Mucosa of rectum (tissue), 2 donors: Measurements from ENCODE around the gene ELOVL2.
"Not testable (repeated sequence)": the region's sequence is repeated elsewhere in the genome, so short reads cannot be mapped to it uniquely, and the experiment has no call there.

Experiments
- H3K27ac ChIP-seq, 2 donors: one replicate each; pipeline ENCODE4 v1.7.0; 2013; ENCODE audit warnings: inconsistent platforms in 2 of 2, low read depth in 2 of 2, low read length in 2 of 2
- H3K27me3 ChIP-seq, 2 donors: one replicate each; pipeline ENCODE4 v1.7.0; 2013; ENCODE audit warnings: low read length in 2 of 2; ENCODE audit not compliant: control insufficient read depth in 2 of 2, insufficient read depth in 2 of 2
- H3K36me3 ChIP-seq, 2 donors: one replicate each; pipeline ENCODE4 v1.7.0; 2013; ENCODE audit warnings: low read length in 2 of 2; ENCODE audit not compliant: control insufficient read depth in 2 of 2, insufficient read depth in 2 of 2
- H3K4me1 ChIP-seq, 2 donors: one replicate each; pipeline ENCODE4 v1.7.0; 2013; ENCODE audit warnings: low read length in 2 of 2, mild to moderate bottlenecking in 1 of 2; ENCODE audit not compliant: control insufficient read depth in 2 of 2, insufficient read depth in 2 of 2
- H3K4me3 ChIP-seq, 2 donors: one replicate each; pipeline ENCODE4 v1.7.0; 2013; ENCODE audit warnings: low read length in 2 of 2
- H3K9ac ChIP-seq, 2 donors: one replicate each; pipeline ENCODE4 v1.7.0; 2013; ENCODE audit warnings: low read length in 2 of 2, low read depth in 1 of 2, mild to moderate bottlenecking in 1 of 2
- H3K9me3 ChIP-seq, 2 donors: one replicate each; pipeline ENCODE4 v1.7.0; 2013; ENCODE audit warnings: low read length in 2 of 2; ENCODE audit not compliant: control insufficient read depth in 2 of 2
- donor health status: healthy.
- donor health status: Normal muscosa, but diverticular disease.

The ELOVL2 gene, protein sequence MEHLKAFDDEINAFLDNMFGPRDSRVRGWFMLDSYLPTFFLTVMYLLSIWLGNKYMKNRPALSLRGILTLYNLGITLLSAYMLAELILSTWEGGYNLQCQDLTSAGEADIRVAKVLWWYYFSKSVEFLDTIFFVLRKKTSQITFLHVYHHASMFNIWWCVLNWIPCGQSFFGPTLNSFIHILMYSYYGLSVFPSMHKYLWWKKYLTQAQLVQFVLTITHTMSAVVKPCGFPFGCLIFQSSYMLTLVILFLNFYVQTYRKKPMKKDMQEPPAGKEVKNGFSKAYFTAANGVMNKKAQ

DNA sequence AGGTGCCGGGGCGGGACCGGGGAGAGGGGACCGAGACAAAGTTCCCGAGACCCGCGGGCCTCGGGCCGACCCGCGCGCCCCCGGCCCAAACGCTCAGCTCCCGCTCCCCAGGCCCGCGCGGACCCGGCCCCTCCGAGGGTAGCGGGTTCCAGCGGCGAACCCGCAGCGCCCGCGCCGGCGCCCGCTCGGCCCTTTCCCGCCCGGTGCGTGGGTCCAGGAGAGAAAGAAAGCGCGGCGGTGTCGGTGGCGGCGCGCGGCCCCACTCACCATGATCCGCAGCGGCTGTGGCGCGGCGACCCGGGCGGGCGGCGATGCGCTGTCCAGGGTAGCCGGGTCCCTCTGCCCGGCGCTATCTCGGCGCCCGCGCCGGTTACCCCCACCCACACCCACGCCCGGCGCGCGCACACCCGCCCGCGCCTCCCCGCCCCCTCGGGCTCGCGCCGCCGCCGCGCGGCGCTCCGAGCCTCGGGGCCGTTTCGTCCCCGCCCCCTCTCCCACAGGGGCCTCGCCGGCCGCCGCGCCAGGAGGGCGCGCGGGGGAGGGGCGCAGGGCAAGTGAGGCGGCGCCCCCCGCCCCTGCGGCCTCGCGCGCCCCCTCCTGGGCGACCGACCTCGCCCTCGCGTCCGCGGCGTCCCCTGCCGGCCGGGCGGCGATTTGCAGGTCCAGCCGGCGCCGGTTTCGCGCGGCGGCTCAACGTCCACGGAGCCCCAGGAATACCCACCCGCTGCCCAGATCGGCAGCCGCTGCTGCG, at the start of gene ELOVL2:
Gene ELOVL2, minus strand, starts transcription at position 345 of the 751 bp plus-strand sequence. Its CDS starts 75 bp downstream, at position 270.
- Histone ChIP-seq H3K4me3 (peak within 1 kb of the TSS in 1 of 2 donors; percentile 10), H3K9me3 (no peaks in the 10 kb centered on the region), H3K4me1 (peaks cover 0 to 2% of the 10 kb centered on the region in 2 donors), H3K27ac (no peak within 1 kb of the TSS), H3K27me3 (peaks cover 41 to 55% of the 10 kb centered on the region in 2 donors), H3K36me3 (no peaks in the 10 kb centered on the region), H3K9ac (no peak within 1 kb of the TSS)

DNA sequence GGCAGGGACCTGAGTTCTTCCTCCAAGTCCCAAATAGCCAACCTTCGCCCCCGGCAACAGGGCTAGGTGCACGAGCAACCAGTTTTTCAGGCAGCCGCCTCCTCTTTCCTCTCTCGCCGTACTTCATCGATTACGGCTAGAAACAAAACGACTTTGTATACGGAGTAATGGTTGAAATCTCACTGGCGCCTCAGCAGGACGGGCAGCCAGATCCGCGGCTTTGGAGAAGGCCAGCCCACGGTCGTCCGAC, 49.2 kb upstream of the ELOVL2 start:
- Histone ChIP-seq H3K9me3 (no peaks in the 10 kb centered on the region), H3K27me3 (no peaks in the 10 kb centered on the region), H3K9ac (peak overlapping the region; percentile 94 to 97), H3K36me3 (no peaks in the 10 kb centered on the region), H3K27ac (peak overlapping the region; percentile 93 to 95), H3K4me1 (peaks cover 6 to 10% of the 10 kb centered on the region in 2 donors), H3K4me3 (peak overlapping the region; percentile 90 to 99)

DNA sequence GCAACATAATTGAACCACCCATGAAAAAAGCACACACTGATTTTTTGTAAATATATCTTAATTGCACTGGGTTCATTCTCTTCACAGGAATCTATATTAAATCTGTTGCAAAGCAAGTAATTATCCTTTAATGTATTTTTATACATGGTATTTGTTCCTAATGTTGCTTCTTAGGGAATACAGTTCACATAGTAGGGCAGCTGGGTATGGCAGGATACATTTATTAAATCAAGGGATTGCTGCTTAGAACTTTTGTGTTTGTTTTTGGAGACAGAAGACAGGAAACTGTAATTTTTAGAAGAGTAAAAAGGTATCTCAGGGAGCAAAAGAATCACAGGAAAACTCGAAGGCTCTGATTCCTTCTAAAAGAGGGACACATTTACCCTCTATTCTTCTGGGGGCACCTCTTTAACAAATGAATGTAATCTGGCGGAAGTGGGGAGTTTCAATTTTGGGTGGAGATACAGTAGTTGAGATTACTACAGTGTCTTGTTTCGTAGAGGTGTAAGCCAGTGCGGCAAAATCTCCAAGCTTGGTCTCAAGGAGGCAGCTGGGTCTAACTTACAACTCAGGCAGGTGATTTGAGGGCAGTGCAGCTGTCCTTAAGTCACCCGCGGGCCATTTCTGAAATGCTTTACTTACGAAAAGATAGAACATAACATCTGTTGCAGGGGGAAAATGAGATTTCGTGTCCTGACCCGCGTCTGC, 48.7 kb upstream of the ELOVL2 start:
- H3K27ac ChIP-seq, result peak overlapping the region; percentile 93 to 95
- H3K4me3 ChIP-seq, result peak overlapping the region; percentile 90 to 99
- H3K36me3 ChIP-seq, result no peaks in the 10 kb centered on the region
- H3K27me3 ChIP-seq, result no peaks in the 10 kb centered on the region
- H3K9me3 ChIP-seq, result no peaks in the 10 kb centered on the region
- peaks cover 6 to 8% of the 10 kb centered on the region in 2 donors for H3K4me1 ChIP-seq
- peak overlapping the region; percentile 94 to 97 for H3K9ac ChIP-seq

DNA sequence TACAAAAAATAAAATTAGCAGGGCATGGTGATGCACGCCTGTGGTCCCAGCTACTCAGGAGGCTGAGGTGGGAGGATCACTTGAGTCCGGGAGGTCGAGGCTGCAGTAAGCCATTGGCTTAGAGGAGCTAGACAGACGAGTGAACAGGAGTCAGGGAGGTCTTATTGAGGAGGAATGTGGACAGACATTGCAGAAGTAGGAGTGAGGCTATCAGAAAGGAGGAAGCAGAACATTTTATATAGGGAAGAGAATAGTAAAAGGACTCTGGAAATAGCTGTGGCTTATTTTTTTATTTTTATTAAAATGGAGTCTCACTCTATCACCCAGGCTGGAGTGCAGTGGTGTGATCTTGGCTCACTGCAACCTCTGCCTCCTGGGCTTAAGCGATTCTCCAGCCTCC, 47.0 kb upstream of the ELOVL2 start:
- not testable (repeated sequence) for H3K4me1 ChIP-seq, H3K9me3 ChIP-seq, H3K9ac ChIP-seq, H3K27ac ChIP-seq, H3K27me3 ChIP-seq, H3K36me3 ChIP-seq, H3K4me3 ChIP-seq

DNA sequence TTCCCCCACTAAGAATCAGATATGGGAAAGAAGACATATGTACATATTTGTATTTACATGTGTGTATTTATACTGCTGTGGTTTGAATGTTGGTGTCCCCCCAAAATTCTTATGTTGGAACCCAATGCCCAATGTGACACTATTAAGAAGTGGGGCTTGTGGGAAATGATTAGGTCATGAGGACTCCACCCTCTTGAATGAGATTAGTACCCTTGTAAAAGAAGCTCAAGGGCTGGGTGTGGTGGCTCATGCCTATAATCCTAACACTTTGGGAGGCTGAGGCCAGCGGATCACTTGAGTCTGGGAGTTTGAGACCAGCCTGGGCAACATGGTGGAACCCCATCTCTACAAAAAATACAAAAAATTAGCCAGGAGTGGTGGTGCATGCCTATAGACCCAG, 45.6 kb upstream of the ELOVL2 start:
- no peaks in the 10 kb centered on the region for H3K36me3 ChIP-seq
- H3K9me3 ChIP-seq, result no peaks in the 10 kb centered on the region
- no peak overlapping the region for H3K9ac ChIP-seq
- H3K4me1 ChIP-seq, result peaks cover 2% of the 10 kb centered on the region in 2 donors
- no peak overlapping the region for H3K4me3 ChIP-seq
- no peaks in the 10 kb centered on the region for H3K27me3 ChIP-seq
- no peak overlapping the region for H3K27ac ChIP-seq

DNA sequence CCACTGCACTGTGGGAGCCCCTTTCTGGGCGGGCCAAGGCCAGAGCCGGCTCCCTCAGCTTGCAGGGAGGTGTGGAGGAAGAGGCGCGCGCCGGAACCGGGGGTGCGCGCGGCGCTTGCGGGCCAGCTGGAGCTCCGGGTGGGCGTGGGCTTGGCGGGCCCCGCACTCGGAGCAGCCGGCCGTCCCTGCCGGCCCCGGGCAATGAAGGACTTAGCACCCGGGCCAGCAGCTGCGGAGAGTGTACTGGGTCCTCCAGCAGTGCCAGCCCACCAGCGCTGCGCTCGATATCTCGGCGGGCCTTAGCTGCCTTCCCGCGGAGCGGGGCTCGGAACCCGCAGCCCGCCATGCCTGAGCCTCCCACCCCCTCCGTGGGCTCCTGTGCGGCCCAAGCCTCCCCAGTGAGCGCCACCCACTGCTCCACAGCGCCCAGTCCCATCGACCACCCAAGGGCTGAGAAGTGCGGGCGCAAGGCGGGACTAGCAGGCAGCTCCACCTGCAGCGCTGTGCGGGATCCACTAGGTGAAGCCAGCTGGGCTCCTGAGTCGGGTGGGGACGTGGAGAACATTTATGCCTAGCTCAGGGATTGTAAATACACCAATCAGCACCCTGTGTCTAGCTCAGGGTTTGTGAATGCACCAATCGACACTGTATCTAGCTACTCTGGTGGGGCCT, 43.2 kb upstream of the ELOVL2 start:
- not testable (repeated sequence) for H3K27ac ChIP-seq, H3K4me1 ChIP-seq, H3K36me3 ChIP-seq, H3K27me3 ChIP-seq, H3K9ac ChIP-seq, H3K9me3 ChIP-seq, H3K4me3 ChIP-seq

DNA sequence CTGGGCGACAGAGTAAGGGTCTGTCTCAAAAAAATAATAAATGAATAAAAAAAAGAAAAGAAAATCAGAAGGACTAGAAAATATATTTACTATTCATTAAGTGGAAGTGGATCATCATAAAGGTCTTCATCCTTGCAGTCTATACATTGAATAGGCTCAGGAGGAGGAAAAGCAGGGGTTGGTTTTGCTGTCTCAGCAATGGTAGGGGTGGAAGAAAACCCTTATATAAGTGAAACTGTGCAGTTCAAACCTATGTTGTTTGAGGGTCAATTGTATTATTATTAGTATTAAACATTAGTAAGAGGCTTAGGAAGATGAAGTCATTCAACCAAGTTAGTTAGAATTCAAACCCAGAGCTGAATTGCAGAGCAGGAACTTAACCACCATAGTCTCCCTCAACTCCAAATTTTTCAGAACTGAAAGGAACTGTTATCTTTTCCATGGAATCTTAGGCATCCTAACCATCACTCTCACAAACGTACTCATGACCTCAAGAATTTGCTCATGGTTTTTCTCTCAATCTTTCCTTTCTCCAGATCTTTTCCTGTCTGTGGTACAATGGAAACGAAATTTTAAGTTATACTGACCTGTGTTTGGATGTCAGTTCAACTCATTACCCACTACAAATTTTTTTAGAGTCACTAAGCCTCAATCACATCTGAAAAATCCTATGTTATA, 41.8 kb upstream of the ELOVL2 start:
- no peak overlapping the region for H3K27ac ChIP-seq
- no peaks in the 10 kb centered on the region for H3K9me3 ChIP-seq
- H3K9ac ChIP-seq, result no peak overlapping the region
- H3K4me3 ChIP-seq, result no peak overlapping the region
- no peaks in the 10 kb centered on the region for H3K27me3 ChIP-seq
- H3K36me3 ChIP-seq, result no peaks in the 10 kb centered on the region
- H3K4me1 ChIP-seq, result no peaks in the 10 kb centered on the region

DNA sequence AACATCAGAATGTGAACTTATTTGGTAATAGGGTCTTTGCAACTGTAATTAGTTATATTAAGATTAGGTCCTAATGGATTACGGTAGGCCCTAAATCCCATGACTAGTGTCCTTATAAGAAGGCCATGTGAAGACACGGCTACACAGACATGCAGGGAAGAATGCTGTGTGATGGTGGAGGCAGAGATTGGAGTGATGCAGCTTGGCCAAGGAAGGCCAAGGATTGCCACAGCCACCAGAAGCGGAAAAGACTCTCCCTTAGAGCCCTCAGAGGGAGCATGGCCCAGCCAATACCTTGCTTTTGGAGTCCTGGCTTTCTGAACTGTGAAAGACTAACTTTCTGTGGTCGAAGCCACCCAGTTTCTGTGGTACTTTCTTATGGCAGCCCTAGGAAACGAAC, 39.9 kb upstream of the ELOVL2 start:
- no peak overlapping the region for H3K27ac ChIP-seq
- no peaks in the 10 kb centered on the region for H3K9me3 ChIP-seq
- no peak overlapping the region for H3K4me3 ChIP-seq
- no peak overlapping the region for H3K9ac ChIP-seq
- no peaks in the 10 kb centered on the region for H3K4me1 ChIP-seq
- no peaks in the 10 kb centered on the region for H3K27me3 ChIP-seq
- H3K36me3 ChIP-seq, result no peaks in the 10 kb centered on the region

DNA sequence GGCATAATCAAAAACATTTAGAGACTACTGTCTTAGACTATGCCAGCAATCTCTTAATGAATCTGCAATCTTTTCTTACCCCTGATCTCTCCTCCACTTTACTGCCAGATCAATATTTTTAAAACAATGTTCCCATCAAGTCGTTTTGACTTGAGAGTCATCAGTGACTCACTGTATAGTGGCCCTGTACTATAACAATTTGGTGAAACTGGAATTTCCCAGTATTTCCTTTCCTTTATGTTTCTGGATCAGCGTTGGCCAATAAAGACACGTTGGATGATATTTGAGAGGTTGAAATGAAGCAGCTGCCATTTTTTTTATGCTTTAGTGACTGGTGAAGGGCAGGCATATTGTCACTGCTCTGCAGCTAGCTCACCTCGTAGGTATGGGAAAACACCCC, 39.4 kb upstream of the ELOVL2 start:
- no peaks in the 10 kb centered on the region for H3K27me3 ChIP-seq
- H3K36me3 ChIP-seq, result no peaks in the 10 kb centered on the region
- H3K27ac ChIP-seq, result no peak overlapping the region
- H3K9me3 ChIP-seq, result no peaks in the 10 kb centered on the region
- no peak overlapping the region for H3K4me3 ChIP-seq
- no peaks in the 10 kb centered on the region for H3K4me1 ChIP-seq
- H3K9ac ChIP-seq, result no peak overlapping the region
